ENCODE results near the gene MRPS27. TPM values are rescaled to one million over a fixed set of nuclear protein-coding genes. Genes with fewer than 3 reads are reported as not detected.
A peak's percentile ranks its signal among the peaks of the same experiment; 100 is the strongest.

The MRPS27 gene
- 52.7 TPM for polyA plus RNA-seq
- long read RNA-seq, donor 1, transcript MRPS27-201 (11 exons, 2,785 nt), result major isoform, 8 of 13 reads
- long read RNA-seq, donor 1, partial matches to known transcripts, result 5 of 13 reads
- long read RNA-seq, donor 1, other reads (novel, unspliced or antisense), result 0 of 13 reads
- long read RNA-seq, donor 2, transcript MRPS27-201 (11 exons, 2,785 nt), result major isoform, 22 of 33 reads
- long read RNA-seq, donor 2, partial matches to known transcripts, result 9 of 33 reads
- long read RNA-seq, donor 2, other reads (novel, unspliced or antisense), result 0 of 33 reads
- long read RNA-seq, donor 3, transcript MRPS27-201 (11 exons, 2,785 nt), result major isoform, 32 of 32 reads
- long read RNA-seq, donor 3, partial matches to known transcripts, result 0 of 32 reads
- long read RNA-seq, donor 3, other reads (novel, unspliced or antisense), result 0 of 32 reads
- long read RNA-seq, donor 4, partial matches to known transcripts, result 0 of 1 reads
- long read RNA-seq, donor 4, other reads (novel, unspliced or antisense), result 0 of 1 reads
- long read RNA-seq, donor 5, transcript MRPS27-201 (11 exons, 2,785 nt), result major isoform, 9 of 10 reads
- long read RNA-seq, donor 5, partial matches to known transcripts, result 0 of 10 reads
- long read RNA-seq, donor 5, other reads (novel, unspliced or antisense), result 0 of 10 reads
- long read RNA-seq, donor 6, transcript MRPS27-201 (11 exons, 2,785 nt), result major isoform, 20 of 22 reads
- long read RNA-seq, donor 6, partial matches to known transcripts, result 0 of 22 reads
- long read RNA-seq, donor 6, other reads (novel, unspliced or antisense), result 0 of 22 reads
- long read RNA-seq, donor 7, transcript MRPS27-201 (11 exons, 2,785 nt), result major isoform, 8 of 9 reads
- long read RNA-seq, donor 7, partial matches to known transcripts, result 0 of 9 reads
- long read RNA-seq, donor 7, other reads (novel, unspliced or antisense), result 0 of 9 reads
- long read RNA-seq, donor 8, transcript MRPS27-201 (11 exons, 2,785 nt), result major isoform, 19 of 20 reads
- long read RNA-seq, donor 8, partial matches to known transcripts, result 0 of 20 reads
- long read RNA-seq, donor 8, other reads (novel, unspliced or antisense), result 0 of 20 reads
- long read RNA-seq, donor 9, transcript MRPS27-201 (11 exons, 2,785 nt), result major isoform, 18 of 19 reads
- long read RNA-seq, donor 9, partial matches to known transcripts, result 0 of 19 reads
- long read RNA-seq, donor 9, other reads (novel, unspliced or antisense), result 0 of 19 reads
- long read RNA-seq, donor 10, transcript MRPS27-201 (11 exons, 2,785 nt), result major isoform, 21 of 27 reads
- long read RNA-seq, donor 10, partial matches to known transcripts, result 6 of 27 reads
- long read RNA-seq, donor 10, other reads (novel, unspliced or antisense), result 0 of 27 reads
- long read RNA-seq, donor 11, transcript MRPS27-201 (11 exons, 2,785 nt), result major isoform, 21 of 21 reads
- long read RNA-seq, donor 11, partial matches to known transcripts, result 0 of 21 reads
- long read RNA-seq, donor 11, other reads (novel, unspliced or antisense), result 0 of 21 reads

- peak; percentile 97 to 98 for DNase-seq
- Histone ChIP-seq H3K9me3 (ENCODE audit: control insufficient read depth, low read depth, low read length) (no peaks in the 10 kb centered on the region), H3K36me3 (ENCODE audit: control insufficient read depth, insufficient read depth, low read length) (peaks cover 9% of the 10 kb centered on the region), H3K4me3 (ENCODE audit: low read length) (peak within 1 kb of the TSS; percentile 76), H3K27ac (ENCODE audit: low read length) (peak within 1 kb of the TSS; percentile 26), H3K4me1 (ENCODE audit: control insufficient read depth, insufficient read depth, low read length) (no peaks in the 10 kb centered on the region), H3K27me3 (ENCODE audit: control insufficient read depth, insufficient read depth, low read length) (no peaks in the 10 kb centered on the region)
- WGBS (ENCODE audit: insufficient coverage, low lambda C conversion rate), result no CpG with 5 or more reads among the region's 40 CpGs
Measured at GRCh38 chr5:72319976-72320752, at the start of gene MRPS27, which contains the start of gene PTCD2. Gene MRPS27 (minus strand): TSS chr5:72320240. CDS start chr5:72320221, 19 bp downstream. Gene PTCD2 (plus strand): TSS chr5:72320373. CDS start chr5:72320383, 10 bp downstream.

GRCh38 chr5:72369711-72370110 lies 49.7 kb upstream of the MRPS27 start:
- no CpG with 5 or more reads among the region's 3 CpGs for WGBS (ENCODE audit: insufficient coverage, low lambda C conversion rate)
- no peaks in the 10 kb centered on the region for H3K9me3 ChIP-seq (ENCODE audit: control insufficient read depth, low read depth, low read length)
- DNase-seq, result no peak
- H3K36me3 ChIP-seq (ENCODE audit: control insufficient read depth, insufficient read depth, low read length), result no peaks in the 10 kb centered on the region
- no peaks in the 10 kb centered on the region for H3K27me3 ChIP-seq (ENCODE audit: control insufficient read depth, insufficient read depth, low read length)
- no peak overlapping the region for H3K27ac ChIP-seq (ENCODE audit: low read length)
- H3K4me1 ChIP-seq (ENCODE audit: control insufficient read depth, insufficient read depth, low read length), result no peaks in the 10 kb centered on the region
- no peak overlapping the region for H3K4me3 ChIP-seq (ENCODE audit: low read length)

GRCh38 chr5:72369301-72369700 lies 49.3 kb upstream of the MRPS27 start:
- Histone ChIP-seq H3K9me3 (ENCODE audit: control insufficient read depth, low read depth, low read length) (no peaks in the 10 kb centered on the region), H3K27ac (ENCODE audit: low read length) (no peak overlapping the region), H3K36me3 (ENCODE audit: control insufficient read depth, insufficient read depth, low read length) (no peaks in the 10 kb centered on the region), H3K27me3 (ENCODE audit: control insufficient read depth, insufficient read depth, low read length) (no peaks in the 10 kb centered on the region), H3K4me1 (ENCODE audit: control insufficient read depth, insufficient read depth, low read length) (no peaks in the 10 kb centered on the region), H3K4me3 (ENCODE audit: low read length) (no peak overlapping the region)
- DNase-seq, result no peak
- WGBS (ENCODE audit: insufficient coverage, low lambda C conversion rate), result no CpG with 5 or more reads among the region's 1 CpG

- no peak overlapping the region for H3K27ac ChIP-seq (ENCODE audit: low read length)
- no peaks in the 10 kb centered on the region for H3K4me1 ChIP-seq (ENCODE audit: control insufficient read depth, insufficient read depth, low read length)
- no peaks in the 10 kb centered on the region for H3K27me3 ChIP-seq (ENCODE audit: control insufficient read depth, insufficient read depth, low read length)
- no peaks in the 10 kb centered on the region for H3K36me3 ChIP-seq (ENCODE audit: control insufficient read depth, insufficient read depth, low read length)
- no peak overlapping the region for H3K4me3 ChIP-seq (ENCODE audit: low read length)
- H3K9me3 ChIP-seq (ENCODE audit: control insufficient read depth, low read depth, low read length), result no peaks in the 10 kb centered on the region
- no peak for DNase-seq
- WGBS (ENCODE audit: insufficient coverage, low lambda C conversion rate), result no CpG with 5 or more reads among the region's 1 CpG
Measured at GRCh38 chr5:72368271-72368670, 48.2 kb upstream of the MRPS27 start.

GRCh38 chr5:72366324-72366976 lies 46.4 kb upstream of the MRPS27 start:
- H3K4me3 ChIP-seq (ENCODE audit: low read length), result no peak overlapping the region

GRCh38 chr5:72364951-72365350 lies 44.9 kb upstream of the MRPS27 start:
- H3K4me1 ChIP-seq (ENCODE audit: control insufficient read depth, insufficient read depth, low read length), result no peaks in the 10 kb centered on the region
- H3K4me3 ChIP-seq (ENCODE audit: low read length), result no peak overlapping the region
- WGBS (ENCODE audit: insufficient coverage, low lambda C conversion rate), result 100% methylated on average over 1 of the region's 4 CpGs
- peaks cover 16% of the 10 kb centered on the region for H3K36me3 ChIP-seq (ENCODE audit: control insufficient read depth, insufficient read depth, low read length)
- no peaks in the 10 kb centered on the region for H3K27me3 ChIP-seq (ENCODE audit: control insufficient read depth, insufficient read depth, low read length)
- no peaks in the 10 kb centered on the region for H3K9me3 ChIP-seq (ENCODE audit: control insufficient read depth, low read depth, low read length)
- DNase-seq, result no peak
- H3K27ac ChIP-seq (ENCODE audit: low read length), result no peak overlapping the region

More at GRCh38 chr5:72366324-72366976, 46.4 kb upstream of the MRPS27 start:
- H3K27ac ChIP-seq (ENCODE audit: low read length), result no peak overlapping the region
- H3K27me3 ChIP-seq (ENCODE audit: control insufficient read depth, insufficient read depth, low read length), result no peaks in the 10 kb centered on the region
- peaks cover 5% of the 10 kb centered on the region for H3K36me3 ChIP-seq (ENCODE audit: control insufficient read depth, insufficient read depth, low read length)
- no peaks in the 10 kb centered on the region for H3K4me1 ChIP-seq (ENCODE audit: control insufficient read depth, insufficient read depth, low read length)
- 0% methylated on average over 1 of the region's 7 CpGs for WGBS (ENCODE audit: insufficient coverage, low lambda C conversion rate)
- H3K9me3 ChIP-seq (ENCODE audit: control insufficient read depth, low read depth, low read length), result no peaks in the 10 kb centered on the region
- DNase-seq, result peak; percentile 56 to 69

GRCh38 chr5:72364171-72364570 lies 44.1 kb upstream of the MRPS27 start:
- Histone ChIP-seq H3K27ac (ENCODE audit: low read length) (no peak overlapping the region), H3K9me3 (ENCODE audit: control insufficient read depth, low read depth, low read length) (no peaks in the 10 kb centered on the region), H3K4me1 (ENCODE audit: control insufficient read depth, insufficient read depth, low read length) (no peaks in the 10 kb centered on the region), H3K4me3 (ENCODE audit: low read length) (no peak overlapping the region), H3K36me3 (ENCODE audit: control insufficient read depth, insufficient read depth, low read length) (peaks cover 22% of the 10 kb centered on the region), H3K27me3 (ENCODE audit: control insufficient read depth, insufficient read depth, low read length) (no peaks in the 10 kb centered on the region)
- WGBS (ENCODE audit: insufficient coverage, low lambda C conversion rate), result no CpG with 5 or more reads among the region's 1 CpG
- no peak for DNase-seq

GRCh38 chr5:72363166-72363802 lies 43.2 kb upstream of the MRPS27 start:
- Histone ChIP-seq H3K9me3 (ENCODE audit: control insufficient read depth, low read depth, low read length) (no peaks in the 10 kb centered on the region), H3K36me3 (ENCODE audit: control insufficient read depth, insufficient read depth, low read length) (peaks cover 25% of the 10 kb centered on the region), H3K4me1 (ENCODE audit: control insufficient read depth, insufficient read depth, low read length) (no peaks in the 10 kb centered on the region), H3K27me3 (ENCODE audit: control insufficient read depth, insufficient read depth, low read length) (no peaks in the 10 kb centered on the region), H3K4me3 (ENCODE audit: low read length) (no peak overlapping the region), H3K27ac (ENCODE audit: low read length) (no peak overlapping the region)
- no peak for DNase-seq
- no CpG with 5 or more reads among the region's 1 CpG for WGBS (ENCODE audit: insufficient coverage, low lambda C conversion rate)
